NCI-H510A (cell line): ENCODE data around the gene LHX1.

ENCODE experiments used
- DNase-seq: peaks from one replicate; lab custom pipeline; 2025; lab: John Stamatoyannopoulos, UW

Gene LHX1

DNA sequence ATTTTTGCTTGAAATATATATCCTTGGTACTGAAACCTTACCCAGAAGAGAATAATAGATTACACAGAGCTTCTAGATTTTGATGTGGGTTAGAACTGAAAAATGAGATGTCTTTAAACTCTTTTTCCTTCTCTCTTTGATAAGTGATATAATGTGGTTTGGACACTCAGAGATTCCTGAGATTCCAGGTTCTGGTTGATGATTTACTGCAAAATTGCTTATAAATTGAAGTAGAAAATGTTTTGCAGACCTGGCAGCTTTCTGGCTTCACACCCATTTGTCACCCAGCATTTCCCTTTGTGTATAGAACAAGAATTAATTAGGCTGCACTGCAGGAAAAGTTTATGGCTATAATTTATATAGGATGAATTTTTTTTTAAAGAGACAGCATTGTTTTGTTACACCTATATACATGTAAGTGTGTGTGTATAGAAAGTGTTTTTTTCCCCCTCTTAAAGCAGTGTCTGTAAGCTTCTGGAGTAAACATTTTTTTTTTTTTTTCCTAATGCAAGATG lies 35.0 kb downstream of the LHX1 start:
- no peak for DNase-seq

GRCh38 chr17:36972905-36973304 lies 35.6 kb downstream of the LHX1 start:
- no peak for DNase-seq

- DNase-seq: no peak
Measured at GRCh38 chr17:36975922-36976515, 38.7 kb downstream of the LHX1 start.

DNA sequence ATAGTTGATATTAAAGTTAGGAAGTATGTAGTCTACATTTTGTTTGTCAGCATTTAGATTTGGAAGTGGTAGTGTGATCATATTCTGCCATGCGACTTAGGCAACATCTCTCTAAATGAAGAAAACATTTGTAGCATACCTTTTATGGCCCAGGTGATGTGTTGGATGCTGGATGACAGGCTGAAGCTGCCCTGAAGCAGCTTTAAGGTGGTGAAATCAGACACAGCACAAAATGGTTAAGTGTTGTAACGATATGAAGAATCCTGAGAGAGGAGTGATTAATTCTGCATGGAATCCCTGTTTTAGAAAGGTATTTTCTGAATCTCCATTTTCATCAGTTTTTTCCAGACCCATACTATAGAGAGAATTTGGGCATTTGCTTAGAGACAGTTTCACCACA lies 39.8 kb downstream of the LHX1 start:
- DNase-seq: no peak

DNA sequence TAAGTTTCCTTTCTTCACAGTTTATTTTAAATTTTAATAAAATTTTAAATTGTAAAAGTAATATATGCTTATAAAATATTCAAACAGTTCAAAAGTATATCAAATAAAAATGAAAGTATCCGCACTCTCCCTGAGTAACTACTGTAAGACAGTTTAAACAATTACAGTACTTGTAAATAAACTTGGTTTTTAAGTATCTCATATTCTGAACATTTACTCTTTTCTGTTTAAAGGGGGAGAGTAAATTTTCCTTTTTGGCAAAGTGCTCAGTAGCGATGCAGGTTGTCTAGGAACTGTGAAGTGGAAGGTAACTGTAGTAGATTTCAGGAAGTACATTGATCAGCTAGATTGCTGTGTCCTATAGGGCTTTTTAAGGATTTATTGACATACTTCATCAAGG lies 40.3 kb downstream of the LHX1 start:
- DNase-seq: no peak

- no peak for DNase-seq
Measured at GRCh38 chr17:36978810-36979564, 41.7 kb downstream of the LHX1 start.

DNA sequence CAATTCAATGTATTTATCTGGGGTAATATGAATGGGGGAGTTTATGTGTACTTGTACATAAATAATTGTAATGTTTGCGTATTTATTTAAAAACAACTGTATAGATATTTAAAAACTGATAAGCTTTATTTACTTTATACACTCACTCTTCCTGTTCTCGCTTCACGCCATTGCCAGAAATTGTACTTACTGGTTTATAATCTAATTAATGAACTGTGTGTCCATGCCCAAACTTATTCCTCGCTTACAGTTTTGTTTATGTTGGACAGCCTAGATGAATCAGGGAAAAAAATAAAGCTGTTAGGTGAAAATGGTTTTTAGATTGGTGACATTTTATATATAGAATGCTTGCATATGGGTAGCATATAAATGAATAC lies 42.3 kb downstream of the LHX1 start:
- no peak for DNase-seq

DNA sequence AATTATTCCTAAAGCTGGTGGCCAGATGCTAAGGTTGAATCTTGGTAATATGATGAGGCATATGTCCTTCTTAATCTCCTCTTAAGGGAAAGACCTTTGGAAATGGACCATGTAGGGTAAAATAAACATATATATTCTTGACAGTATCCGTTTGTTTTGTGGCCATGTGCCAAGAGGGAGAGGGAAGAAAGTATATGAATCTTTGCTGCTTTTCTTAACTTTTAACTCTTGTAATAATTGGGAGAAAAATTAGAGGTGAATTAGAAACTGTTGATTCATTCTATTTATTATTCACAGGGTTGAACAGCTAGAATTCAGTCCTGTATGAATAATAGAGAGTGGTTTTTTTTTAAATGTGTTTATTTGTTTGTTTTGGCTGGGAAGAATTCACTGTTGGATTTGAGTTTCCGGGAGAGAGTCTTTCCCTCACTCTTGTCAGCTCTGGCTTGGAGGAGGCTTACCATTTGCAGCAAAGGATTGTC lies 43.0 kb downstream of the LHX1 start:
- no peak for DNase-seq

- no peak for DNase-seq
Measured at GRCh38 chr17:36983618-36984017, 46.3 kb downstream of the LHX1 start.

- DNase-seq: no peak
Measured at GRCh38 chr17:36989173-36989572, 51.9 kb downstream of the LHX1 start.

- DNase-seq: no peak
Measured at GRCh38 chr17:36992701-36993100, 55.4 kb downstream of the LHX1 start.

DNA sequence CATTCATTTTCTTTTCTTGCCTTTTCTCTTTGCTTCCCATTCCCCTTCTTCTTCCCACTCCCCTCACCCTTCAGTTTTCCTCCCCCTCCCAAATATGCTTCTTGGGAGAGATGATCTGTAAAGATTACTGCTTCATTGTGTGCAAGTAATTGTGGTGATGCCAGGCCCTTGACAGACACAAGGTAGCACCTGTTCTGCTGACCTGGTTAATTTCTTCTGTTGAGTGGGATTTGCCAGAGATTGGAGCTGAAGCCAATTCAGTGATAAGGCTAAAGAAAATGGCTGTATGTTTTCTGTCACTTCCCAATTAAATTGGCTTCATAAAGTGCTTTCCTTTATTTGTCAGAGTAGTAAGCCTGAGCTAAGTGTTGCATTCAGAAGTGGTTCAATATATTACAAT lies 56.0 kb downstream of the LHX1 start:
- DNase-seq: no peak
